Mammary epithelial cell (primary cell): ENCODE measurements around the gene BANP.

Experiments
- EZH2 ChIP-seq: IDR thresholded peaks from 2 replicates; pipeline ENCODE4 v1.6.1; 2012; ENCODE audit warnings: low read length, inconsistent platforms, borderline replicate concordance
- TF ChIP-seq, protein P1 (sequence below), 2 donors: IDR thresholded peaks in 1 of 2; conservative IDR thresholded peaks in 1 of 2; 2 replicates each; pipeline ENCODE4 v1.5.1; 2011 to 2012; ENCODE audit warnings: inconsistent platforms in 2 of 2, low read length in 2 of 2, mild to moderate bottlenecking in 2 of 2, control low read depth in 1 of 2, low read depth in 1 of 2; ENCODE audit not compliant: insufficient read depth in 1 of 2; ENCODE audit errors: extremely low read depth in 1 of 2

DNA sequence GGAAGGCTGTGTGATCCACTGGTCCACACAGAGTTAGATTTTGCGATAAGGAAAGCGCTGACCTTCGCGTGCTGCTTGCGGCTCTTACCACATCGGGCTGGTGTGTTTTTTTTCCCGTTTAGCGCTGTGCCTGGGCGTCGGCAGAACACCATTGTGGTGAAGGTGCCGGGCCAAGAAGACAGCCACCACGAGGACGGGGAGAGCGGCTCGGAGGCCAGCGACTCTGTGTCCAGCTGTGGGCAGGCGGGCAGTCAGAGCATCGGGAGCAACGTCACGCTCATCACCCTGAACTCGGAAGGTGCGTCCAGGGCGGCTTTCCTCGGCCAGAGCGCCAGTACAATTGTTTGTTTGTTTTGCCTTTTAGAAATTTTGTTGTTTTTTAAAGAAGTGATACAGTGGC is 54.7 kb downstream of the BANP start:
- TF ChIP-seq, protein P1, sequence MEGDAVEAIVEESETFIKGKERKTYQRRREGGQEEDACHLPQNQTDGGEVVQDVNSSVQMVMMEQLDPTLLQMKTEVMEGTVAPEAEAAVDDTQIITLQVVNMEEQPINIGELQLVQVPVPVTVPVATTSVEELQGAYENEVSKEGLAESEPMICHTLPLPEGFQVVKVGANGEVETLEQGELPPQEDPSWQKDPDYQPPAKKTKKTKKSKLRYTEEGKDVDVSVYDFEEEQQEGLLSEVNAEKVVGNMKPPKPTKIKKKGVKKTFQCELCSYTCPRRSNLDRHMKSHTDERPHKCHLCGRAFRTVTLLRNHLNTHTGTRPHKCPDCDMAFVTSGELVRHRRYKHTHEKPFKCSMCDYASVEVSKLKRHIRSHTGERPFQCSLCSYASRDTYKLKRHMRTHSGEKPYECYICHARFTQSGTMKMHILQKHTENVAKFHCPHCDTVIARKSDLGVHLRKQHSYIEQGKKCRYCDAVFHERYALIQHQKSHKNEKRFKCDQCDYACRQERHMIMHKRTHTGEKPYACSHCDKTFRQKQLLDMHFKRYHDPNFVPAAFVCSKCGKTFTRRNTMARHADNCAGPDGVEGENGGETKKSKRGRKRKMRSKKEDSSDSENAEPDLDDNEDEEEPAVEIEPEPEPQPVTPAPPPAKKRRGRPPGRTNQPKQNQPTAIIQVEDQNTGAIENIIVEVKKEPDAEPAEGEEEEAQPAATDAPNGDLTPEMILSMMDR (conservative IDR thresholded peaks at IDR 0.05 in 1 of 2, IDR thresholded peaks at IDR 0.05 in 1 of 2; ENCODE audit: extremely low read depth in 1 of 2, insufficient read depth in 1 of 2, low read depth in 1 of 2, low read length in 2 of 2): no peak
- no peak for TF ChIP-seq EZH2
